CD4-positive, alpha-beta T cell (primary cell): ENCODE measurements around the gene ANXA2. TPM values are rescaled to one million over a fixed set of nuclear protein-coding genes. Genes with fewer than 3 reads are reported as not detected.

Experiments
- ATAC-seq: fragments of 200-7000 bp; cut with Tn5 transposase; one replicate; pipeline ENCODE4 v1.10.0; 2022; ENCODE audit warnings: mild to moderate bottlenecking; ENCODE audit not compliant: poor library complexity
- CTCF ChIA-PET: fragments of 350-600 bp; sonication (Branson Sonifier 250); formaldehyde crosslinking; loops from one replicate; lab custom pipeline; 2021; ENCODE audit warnings: antibody characterized with exemption, inconsistent platforms; lab: Charles Lee
- POLR2A ChIA-PET: fragments of 350-600 bp; sonication (Branson Sonifier 250); formaldehyde crosslinking; loops from one replicate; lab custom pipeline; 2021; ENCODE audit warnings: antibody characterized with exemption, inconsistent platforms; lab: Charles Lee
- DNase-seq, 14 experiments: peaks; one replicate each; pipeline ENCODE4 v3.0.0-alpha.2; 2013 to 2020; ENCODE audit warnings: mixed read lengths in 2 of 14
- H3K27ac ChIP-seq, 2 donors: one replicate each; pipeline versions ENCODE4 v1.5.1 to v1.7.0; 2013; ENCODE audit warnings: low read length in 2 of 2, low read depth in 1 of 2, mild to moderate bottlenecking in 1 of 2
- H3K27me3 ChIP-seq, 2 experiments: 1 replicate in 1 of 2; 2 replicates in 1 of 2; pipeline versions ENCODE4 v1.6.1 to v1.7.0; 2013; ENCODE audit warnings: low read length in 2 of 2, control low read depth in 1 of 2, mild to moderate bottlenecking in 1 of 2, moderate library complexity in 1 of 2; ENCODE audit not compliant: insufficient read depth in 2 of 2, control insufficient read depth in 1 of 2
- H3K36me3 ChIP-seq: one replicate; pipeline ENCODE4 v1.6.1; 2013; ENCODE audit warnings: low read length, control low read depth; ENCODE audit not compliant: insufficient read depth
- H3K4me1 ChIP-seq: one replicate; pipeline ENCODE4 v1.6.1; 2013; ENCODE audit warnings: low read length, control low read depth; ENCODE audit not compliant: insufficient read depth
- H3K4me3 ChIP-seq: one replicate; pipeline ENCODE4 v1.5.1; 2013; ENCODE audit warnings: mild to moderate bottlenecking, low read length, moderate library complexity
- H3K9me3 ChIP-seq, 2 experiments: 1 replicate in 1 of 2; 2 replicates in 1 of 2; pipeline versions ENCODE4 v1.6.1 to v1.7.0; 2013; ENCODE audit warnings: low read length in 2 of 2, mild to moderate bottlenecking in 2 of 2, control low read depth in 1 of 2, moderate library complexity in 1 of 2; ENCODE audit not compliant: control insufficient read depth in 1 of 2, insufficient read depth in 1 of 2
- H3K27ac Mint-ChIP-seq: one replicate; pipeline ENCODE4 v1.8.0; 2020; ENCODE audit warnings: mixed read lengths
- H3K27me3 Mint-ChIP-seq: one replicate; pipeline ENCODE4 v1.8.0; 2021; ENCODE audit warnings: mixed read lengths
- H3K36me3 Mint-ChIP-seq: one replicate; pipeline ENCODE4 v1.8.0; 2021; ENCODE audit warnings: low read depth, mixed read lengths
- H3K4me1 Mint-ChIP-seq: one replicate; pipeline ENCODE4 v1.8.0; 2021; ENCODE audit warnings: low read depth, mixed read lengths
- H3K4me3 Mint-ChIP-seq: one replicate; pipeline ENCODE4 v1.8.0; 2020; ENCODE audit warnings: mild to moderate bottlenecking, mixed read lengths
- H3K9me3 Mint-ChIP-seq: one replicate; pipeline ENCODE4 v1.8.0; 2020; ENCODE audit warnings: mixed read lengths
- CTCF ChIP-seq: fragments of 200-600 bp; IDR thresholded peaks from one replicate; pipeline ENCODE4 v1.8.0; 2022; ENCODE audit warnings: antibody characterized with exemption, mild to moderate bottlenecking
- intact Hi-C, 2 experiments: fragments of 100-400 bp; cut with DNase I in 1 of 2; cut with micrococcal nuclease in 1 of 2; formaldehyde crosslinking; loops; one replicate each; pipeline versions ENCODE4 v1.15.1 to v1.9.0; 2023 to 2025; cut with DNase I, micrococcal nuclease
- total RNA-seq, 174 experiments: library from RNA in 2 of 174; stranded (reverse) in 2 of 174; gene quantifications; one replicate each; pipeline ENCODE4 v1.2.3 and lab custom pipeline; 2021 to 2026

ANXA2 gene
- total RNA-seq, 2 experiments from 2014 or later = 70.8 to 74.5 TPM

- H3K4me1 Mint-ChIP-seq = peaks cover 19% of the 10 kb centered on the region
- H3K36me3 ChIP-seq = peaks cover 19% of the 10 kb centered on the region
- peak overlapping the region; percentile 61 for H3K27ac Mint-ChIP-seq
- no peaks in the 10 kb centered on the region for H3K27me3 Mint-ChIP-seq
- H3K4me1 ChIP-seq = peaks cover 15% of the 10 kb centered on the region
- intact Hi-C loops = loop anchor here in 1 of 2 experiments (5.0 kb wide), 3 partner anchors 148 to 553 kb away; no protein-coding TSS in a partner anchor
- H3K9me3 ChIP-seq = no peaks in the 10 kb centered on the region
- no peak for TF ChIP-seq CTCF
- H3K36me3 Mint-ChIP-seq = peaks cover 57% of the 10 kb centered on the region
- no peak overlapping the region for H3K4me3 Mint-ChIP-seq
- H3K4me3 ChIP-seq = no peak overlapping the region
- H3K27ac ChIP-seq = no peak overlapping the region
- CTCF ChIA-PET = no interaction called here
- H3K27me3 ChIP-seq = no peaks in the 10 kb centered on the region
- ATAC-seq (no peak), DNase-seq (no peak)
- POLR2A ChIA-PET = no interaction called here
- no peaks in the 10 kb centered on the region for H3K9me3 Mint-ChIP-seq
Measured at GRCh38 chr15:60364612-60364924, 33.2 kb downstream of the ANXA2 start.

- Histone ChIP-seq H3K9me3 (no peaks in the 10 kb centered on the region), H3K27ac (no peak overlapping the region), H3K4me3 (no peak overlapping the region), H3K36me3 (peaks cover 22% of the 10 kb centered on the region), H3K27me3 (no peaks in the 10 kb centered on the region), H3K4me1 (peaks cover 15% of the 10 kb centered on the region)
- Mint-ChIP-seq H3K4me1 (peaks cover 19% of the 10 kb centered on the region), H3K27me3 (no peaks in the 10 kb centered on the region), H3K27ac (peak overlapping the region; percentile 61), H3K36me3 (peaks cover 57% of the 10 kb centered on the region), H3K4me3 (no peak overlapping the region), H3K9me3 (no peaks in the 10 kb centered on the region)
- ATAC-seq = no peak
- TF ChIP-seq CTCF = no peak
- DNase-seq = no peak
- CTCF ChIA-PET = interaction anchor here (0.6 to 1.9 kb wide), 2 partner anchors 48 to 612 kb away, joined by 3 to 5 read pairs; no protein-coding TSS in a partner anchor
- POLR2A ChIA-PET = interaction anchor here (0.7 to 1.3 kb wide), 2 partner anchors 32 to 34 kb away, joined by 3 to 4 read pairs; no protein-coding TSS in a partner anchor
- intact Hi-C loops = loop anchor here in 1 of 2 experiments (5.0 kb wide), 3 partner anchors 148 to 553 kb away; no protein-coding TSS in a partner anchor
Measured at GRCh38 chr15:60363903-60364611, 33.7 kb downstream of the ANXA2 start.

GRCh38 chr15:60363087-60363549, 34.7 kb downstream of the ANXA2 start:
- ChIA-PET POLR2A (interaction anchor here (1.3 kb wide), 1 partner anchor 33 kb away, joined by 4 read pairs; no protein-coding TSS in a partner anchor), CTCF (interaction anchor here (1.2 to 1.9 kb wide), 3 partner anchors 13 to 611 kb away, joined by 3 to 5 read pairs (median 4); no protein-coding TSS in a partner anchor)
- H3K4me1 Mint-ChIP-seq = peaks cover 19% of the 10 kb centered on the region
- Histone ChIP-seq H3K27me3 (no peaks in the 10 kb centered on the region), H3K9me3 (no peaks in the 10 kb centered on the region), H3K4me3 (no peak overlapping the region), H3K4me1 (peaks cover 15% of the 10 kb centered on the region), H3K27ac (no peak overlapping the region), H3K36me3 (peaks cover 31% of the 10 kb centered on the region)
- no peak for TF ChIP-seq CTCF
- peaks cover 54% of the 10 kb centered on the region for H3K36me3 Mint-ChIP-seq
- H3K9me3 Mint-ChIP-seq = no peaks in the 10 kb centered on the region
- H3K27me3 Mint-ChIP-seq = no peaks in the 10 kb centered on the region
- H3K27ac Mint-ChIP-seq = peak overlapping the region; percentile 62
- DNase-seq (no peak), ATAC-seq (no peak)
- intact Hi-C loops = loop anchor here in 1 of 2 experiments (5.0 kb wide), 3 partner anchors 149 to 554 kb away; no protein-coding TSS in a partner anchor
- H3K4me3 Mint-ChIP-seq = no peak overlapping the region
